IMR-90 (cell line): ENCODE data around the gene IQSEC3.

Source experiments
- BHLHE40 ChIP-seq: fragments of 150-350 bp; IDR thresholded peaks from 2 replicates; pipeline ENCODE4 v1.6.1; 2016; ENCODE audit warnings: mild to moderate bottlenecking, low read depth, low read length
- CHD1 ChIP-seq: IDR thresholded peaks from 2 replicates; pipeline ENCODE4 v1.6.1; 2012; ENCODE audit warnings: low read depth, low read length, improper control_type of control experiment
- FOS ChIP-seq: fragments of 150-350 bp; IDR thresholded peaks from 2 replicates; pipeline ENCODE4 v1.6.1; 2016; ENCODE audit warnings: low read depth, low read length
- MXI1 ChIP-seq: IDR thresholded peaks from 2 replicates; pipeline ENCODE4 v1.6.1; 2012; ENCODE audit warnings: low read depth, mild to moderate bottlenecking, low read length, moderate library complexity, borderline replicate concordance
- NFE2L2 ChIP-seq: fragments of 150-350 bp; IDR thresholded peaks from 2 replicates; pipeline ENCODE4 v1.6.1; 2016; ENCODE audit warnings: low read depth, mild to moderate bottlenecking, low read length
- POLR2A ChIP-seq: IDR thresholded peaks from 2 replicates; pipeline ENCODE4 v1.6.1; 2012; ENCODE audit warnings: mild to moderate bottlenecking, low read depth, low read length
- RAD21 ChIP-seq: IDR thresholded peaks from 2 replicates; pipeline ENCODE4 v1.6.1; 2012; ENCODE audit warnings: low read length, improper control_type of control experiment
- RCOR1 ChIP-seq: IDR thresholded peaks from 2 replicates; pipeline ENCODE4 v1.6.1; 2012; ENCODE audit warnings: mild to moderate bottlenecking, low read length, improper control_type of control experiment; ENCODE audit not compliant: insufficient replicate concordance
- TF ChIP-seq, protein P1 (sequence below): fragments of 150-350 bp; IDR thresholded peaks from 2 replicates; pipeline ENCODE4 v1.6.1; 2017; ENCODE audit warnings: mild to moderate bottlenecking, antibody characterized with exemption, low read length, low read depth
- TF ChIP-seq, protein P2 (sequence below): conservative IDR thresholded peaks from 2 replicates; pipeline ENCODE4 v1.5.1; 2012; ENCODE audit warnings: mild to moderate bottlenecking, low read depth, low read length, improper control_type of control experiment

DNA sequence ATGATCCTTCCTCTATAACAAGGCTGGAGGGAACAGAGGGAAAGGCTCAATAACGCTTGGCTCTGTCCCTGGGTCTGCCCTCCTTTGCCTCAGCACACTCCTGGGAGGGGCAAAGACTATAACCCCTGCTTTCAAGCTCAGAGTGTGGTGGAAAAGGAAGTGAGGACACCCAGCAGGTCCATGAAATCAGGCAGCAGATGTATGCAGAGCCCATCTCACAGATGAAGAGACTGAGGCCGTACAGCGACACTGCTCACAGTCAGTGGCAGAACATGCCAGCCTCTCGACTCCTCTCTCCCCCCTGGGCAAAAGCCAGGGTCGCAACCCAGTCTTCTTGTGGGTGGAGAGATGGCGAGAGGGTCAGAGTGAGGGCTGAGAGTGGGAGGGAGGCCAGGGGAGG, 107.6 kb downstream of the IQSEC3 start:
- TF ChIP-seq, protein P1, sequence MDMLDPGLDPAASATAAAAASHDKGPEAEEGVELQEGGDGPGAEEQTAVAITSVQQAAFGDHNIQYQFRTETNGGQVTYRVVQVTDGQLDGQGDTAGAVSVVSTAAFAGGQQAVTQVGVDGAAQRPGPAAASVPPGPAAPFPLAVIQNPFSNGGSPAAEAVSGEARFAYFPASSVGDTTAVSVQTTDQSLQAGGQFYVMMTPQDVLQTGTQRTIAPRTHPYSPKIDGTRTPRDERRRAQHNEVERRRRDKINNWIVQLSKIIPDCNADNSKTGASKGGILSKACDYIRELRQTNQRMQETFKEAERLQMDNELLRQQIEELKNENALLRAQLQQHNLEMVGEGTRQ = no peak
- no peak for TF ChIP-seq FOS
- TF ChIP-seq, protein P2, sequence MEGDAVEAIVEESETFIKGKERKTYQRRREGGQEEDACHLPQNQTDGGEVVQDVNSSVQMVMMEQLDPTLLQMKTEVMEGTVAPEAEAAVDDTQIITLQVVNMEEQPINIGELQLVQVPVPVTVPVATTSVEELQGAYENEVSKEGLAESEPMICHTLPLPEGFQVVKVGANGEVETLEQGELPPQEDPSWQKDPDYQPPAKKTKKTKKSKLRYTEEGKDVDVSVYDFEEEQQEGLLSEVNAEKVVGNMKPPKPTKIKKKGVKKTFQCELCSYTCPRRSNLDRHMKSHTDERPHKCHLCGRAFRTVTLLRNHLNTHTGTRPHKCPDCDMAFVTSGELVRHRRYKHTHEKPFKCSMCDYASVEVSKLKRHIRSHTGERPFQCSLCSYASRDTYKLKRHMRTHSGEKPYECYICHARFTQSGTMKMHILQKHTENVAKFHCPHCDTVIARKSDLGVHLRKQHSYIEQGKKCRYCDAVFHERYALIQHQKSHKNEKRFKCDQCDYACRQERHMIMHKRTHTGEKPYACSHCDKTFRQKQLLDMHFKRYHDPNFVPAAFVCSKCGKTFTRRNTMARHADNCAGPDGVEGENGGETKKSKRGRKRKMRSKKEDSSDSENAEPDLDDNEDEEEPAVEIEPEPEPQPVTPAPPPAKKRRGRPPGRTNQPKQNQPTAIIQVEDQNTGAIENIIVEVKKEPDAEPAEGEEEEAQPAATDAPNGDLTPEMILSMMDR = no peak
- TF ChIP-seq NFE2L2 = no peak
- no peak for TF ChIP-seq BHLHE40
- no peak for TF ChIP-seq POLR2A
- TF ChIP-seq CHD1 = no peak
- TF ChIP-seq RAD21 = no peak
- TF ChIP-seq MXI1 = no peak
- TF ChIP-seq RCOR1 = no peak
